T-cell (primary cell): Measurements from ENCODE around the gene SLC52A1. TPM values are rescaled to one million over a fixed set of nuclear protein-coding genes. Genes with fewer than 3 reads are reported as not detected.
A peak's percentile ranks its signal among the peaks of the same experiment; 100 is the strongest.
"Not testable (repeated sequence)": the region's sequence is repeated elsewhere in the genome, so short reads cannot be mapped to it uniquely, and the experiment has no call there.

Source experiments
- ATAC-seq, 4 experiments: fragments of 200-7000 bp in 3 of 4; fragments of 150-1000 bp in 1 of 4; cut with Tn5 transposase; replicated peaks in 1 of 4; 1 replicate in 3 of 4; 2 replicates in 1 of 4; pipeline ENCODE4 v1.10.0; 2021; ENCODE audit warnings: moderate library complexity in 3 of 4, mild to moderate bottlenecking in 2 of 4, moderate number of reproducible peaks in 1 of 4
- CTCF ChIA-PET, 2 donors: fragments of 300-600 bp; sonication (Branson Sonifier 250); formaldehyde crosslinking; loops; one replicate each; lab custom pipeline; 2022; ENCODE audit warnings: antibody characterized with exemption in 2 of 2; lab: Charles Lee
- POLR2A ChIA-PET, 2 donors: fragments of 300-600 bp; sonication (Branson Sonifier 250); formaldehyde crosslinking; loops; one replicate each; lab custom pipeline; 2022; ENCODE audit warnings: antibody characterized with exemption in 2 of 2; lab: Charles Lee
- DNase-seq, 35 experiments: peaks; one replicate each; pipeline versions ENCODE4 v3.0.0 to v3.0.0-alpha.2; 2013 to 2023
- H3K27ac ChIP-seq: one replicate; pipeline ENCODE4 v1.5.1; 2013; ENCODE audit warnings: low read length
- H3K27me3 ChIP-seq, 2 experiments: replicated peaks in 1 of 2; 1 replicate in 1 of 2; 2 replicates in 1 of 2; pipeline versions ENCODE4 v1.6.1 to v1.7.0; 2013; ENCODE audit warnings: low read length in 1 of 2, mixed read lengths in 1 of 2; ENCODE audit not compliant: control insufficient read depth in 2 of 2, insufficient read depth in 2 of 2; ENCODE audit errors: extremely low read depth in 1 of 2
- H3K36me3 ChIP-seq, 2 donors: 1 replicate in 1 of 2; 2 replicates in 1 of 2; pipeline versions ENCODE4 v1.6.1 to v1.7.0; 2013; ENCODE audit warnings: low read length in 1 of 2; ENCODE audit not compliant: control insufficient read depth in 2 of 2, insufficient read depth in 1 of 2; ENCODE audit errors: extremely low read depth in 1 of 2
- H3K4me1 ChIP-seq, 2 experiments: 1 replicate in 1 of 2; 2 replicates in 1 of 2; pipeline versions ENCODE4 v1.6.1 to v1.7.0; 2013; ENCODE audit warnings: low read length in 2 of 2, mixed read lengths in 1 of 2; ENCODE audit not compliant: insufficient read depth in 2 of 2, control insufficient read depth in 1 of 2; ENCODE audit errors: extremely low read depth in 1 of 2
- H3K4me3 ChIP-seq, 2 donors: 1 replicate in 1 of 2; 2 replicates in 1 of 2; pipeline versions ENCODE4 v1.5.1 to v1.7.0; 2013; ENCODE audit warnings: mild to moderate bottlenecking in 2 of 2, low read length in 1 of 2, moderate library complexity in 1 of 2; ENCODE audit not compliant: control insufficient read depth in 1 of 2; ENCODE audit errors: extremely low read depth in 1 of 2
- H3K9me3 ChIP-seq: 2 replicates; pipeline ENCODE4 v1.7.0; 2013
- H3K27ac Mint-ChIP-seq, 2 donors: one replicate each; pipeline ENCODE4 v1.8.0; 2020 to 2021; ENCODE audit warnings: mild to moderate bottlenecking in 2 of 2, mixed read lengths in 2 of 2
- H3K27me3 Mint-ChIP-seq, 2 donors: one replicate each; pipeline ENCODE4 v1.8.0; 2021 to 2022; ENCODE audit warnings: mixed read lengths in 2 of 2
- H3K36me3 Mint-ChIP-seq: one replicate; pipeline ENCODE4 v1.8.0; 2021; ENCODE audit warnings: mixed read lengths
- H3K4me1 Mint-ChIP-seq, 3 donors: one replicate each; pipeline ENCODE4 v1.8.0; 2020 to 2022; ENCODE audit warnings: mixed read lengths in 3 of 3, mild to moderate bottlenecking in 1 of 3
- H3K4me3 Mint-ChIP-seq, 3 donors: one replicate each; pipeline ENCODE4 v1.8.0; 2020 to 2022; ENCODE audit warnings: mild to moderate bottlenecking in 3 of 3, mixed read lengths in 3 of 3, moderate library complexity in 3 of 3
- H3K9me3 Mint-ChIP-seq, 3 donors: one replicate each; pipeline ENCODE4 v1.8.0; 2020 to 2022; ENCODE audit warnings: mixed read lengths in 3 of 3
- WGBS: methylation state at CpG from one replicate; pipeline ENCODE4 v1.1.5; 2013; ENCODE audit warnings: missing lambda C conversion rate; ENCODE audit not compliant: insufficient coverage; 5-methylcytosine and 5-hydroxymethylcytosine counted together
- total RNA-seq, 35 experiments: library from RNA in 6 of 35; stranded (reverse) in 6 of 35; fragments of 120-200 nt in 1 of 35; gene quantifications; one replicate each; pipeline versions ENCODE4 v1.2.1 to v1.2.4 and lab custom pipeline; 2013 to 2026

SLC52A1 gene
- under 1 TPM in 3 of 5 donors, not detected in 2; 0.14 to 0.62 (median 0.25) TPM for total RNA-seq
- 0.24 TPM for total RNA-seq (2013)
- total RNA-seq (lab: John Stamatoyannopoulos, UW), result 0 to 2.2 (median 0.23) reads per million in 29 experiments

DNA sequence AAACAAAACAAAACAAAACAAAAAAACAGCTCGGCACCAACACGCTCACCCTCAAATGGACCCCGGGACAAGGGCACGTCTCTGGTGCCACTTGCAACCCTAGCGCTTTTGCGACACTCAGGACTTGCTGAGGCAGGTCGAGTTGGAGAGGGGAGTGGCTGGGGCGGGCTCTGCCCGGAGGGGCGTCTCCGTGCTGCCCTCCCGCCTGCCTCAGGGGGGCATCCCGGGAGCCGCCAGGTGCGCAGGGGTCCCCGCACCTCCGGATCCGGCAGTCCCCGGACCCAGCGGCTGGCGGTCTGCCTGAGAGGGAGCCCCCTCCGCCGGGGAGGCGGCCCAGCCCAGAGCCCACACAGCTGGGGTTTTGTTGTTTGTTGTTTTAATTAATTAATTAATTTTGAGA is at the start of gene SLC52A1:
Gene SLC52A1 (minus strand): TSS at position 112 of the 400 bp plus-strand sequence. CDS start 820 bp downstream, outside the sequence.
- DNase-seq (no peak), ATAC-seq (no peak)
- no peaks in the 10 kb centered on the region for H3K36me3 Mint-ChIP-seq
- H3K4me1 Mint-ChIP-seq, result peaks cover 25 to 32% (median 28%) of the 10 kb centered on the region in 3 donors
- no peak within 1 kb of the TSS for H3K27ac Mint-ChIP-seq
- no peak within 1 kb of the TSS for H3K27ac ChIP-seq
- H3K4me3 ChIP-seq, result peak within 1 kb of the TSS in 1 of 2 donors; percentile 5
- CTCF ChIA-PET, result interaction anchor here (0.6 to 1.0 kb wide), 6 partner anchors 14 to 1631 kb away, joined by 3 to 7 read pairs (median 4); no protein-coding TSS in a partner anchor
- H3K27me3 Mint-ChIP-seq, result no peaks in the 10 kb centered on the region
- WGBS, result 26% methylated on average over 8 of the region's 24 CpGs
- H3K9me3 ChIP-seq, result no peaks in the 10 kb centered on the region
- POLR2A ChIA-PET, result interaction anchor here in 1 of 2 donors (0.7 kb wide), 1 partner anchor 130 kb away, joined by 11 read pairs; no protein-coding TSS in a partner anchor
- peaks cover 0 to 20% of the 10 kb centered on the region in 2 experiments for H3K27me3 ChIP-seq
- H3K4me3 Mint-ChIP-seq, result peak within 1 kb of the TSS in 1 of 3 donors; percentile 36
- no peaks in the 10 kb centered on the region for H3K36me3 ChIP-seq
- H3K9me3 Mint-ChIP-seq, result no peaks in the 10 kb centered on the region
- peaks cover 8 to 35% of the 10 kb centered on the region in 2 experiments for H3K4me1 ChIP-seq

DNA sequence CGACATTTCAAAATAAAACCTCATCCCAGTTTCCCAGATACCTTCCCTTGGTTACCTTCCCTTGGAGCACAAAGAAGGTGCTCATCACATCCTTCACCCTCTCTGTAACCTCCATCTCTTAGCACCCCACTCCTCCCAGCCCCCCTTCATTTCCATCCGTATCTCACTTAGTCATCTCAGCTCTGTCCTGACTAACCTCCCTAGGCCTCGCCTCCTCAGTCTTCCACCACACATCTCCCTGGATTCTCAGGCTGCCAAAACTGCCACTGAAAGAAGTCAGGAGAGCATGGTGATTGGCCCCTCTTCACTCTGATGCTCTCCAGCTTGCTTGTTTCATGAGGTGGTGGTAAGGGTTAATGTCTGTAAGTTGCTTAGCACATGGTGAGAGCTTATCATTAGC is 45.4 kb upstream of the SLC52A1 start:
- H3K27me3 Mint-ChIP-seq, result no peaks in the 10 kb centered on the region
- Histone ChIP-seq H3K27me3 (peaks cover 0 to 3% of the 10 kb centered on the region in 2 experiments), H3K36me3 (peaks cover 4 to 8% of the 10 kb centered on the region in 2 donors), H3K4me3 (no peak overlapping the region), H3K4me1 (peaks cover 2 to 17% of the 10 kb centered on the region in 2 experiments), H3K27ac (no peak overlapping the region), H3K9me3 (no peaks in the 10 kb centered on the region)
- peak overlapping the region in 1 of 3 donors; percentile 92 for H3K4me3 Mint-ChIP-seq
- DNase-seq (no peak), ATAC-seq (no peak)
- H3K27ac Mint-ChIP-seq, result no peak overlapping the region
- H3K9me3 Mint-ChIP-seq, result peaks cover 4 to 9% (median 5%) of the 10 kb centered on the region in 3 donors
- ChIA-PET POLR2A (no interaction called here), CTCF (interaction anchor here in 1 of 2 donors (0.6 kb wide), 1 partner anchor 43 kb away, joined by 3 read pairs; no protein-coding TSS in a partner anchor)
- peaks cover 28 to 33% (median 31%) of the 10 kb centered on the region in 3 donors for H3K4me1 Mint-ChIP-seq
- 82% methylated on average over 2 of the region's 3 CpGs for WGBS
- H3K36me3 Mint-ChIP-seq, result peaks cover 24% of the 10 kb centered on the region

DNA sequence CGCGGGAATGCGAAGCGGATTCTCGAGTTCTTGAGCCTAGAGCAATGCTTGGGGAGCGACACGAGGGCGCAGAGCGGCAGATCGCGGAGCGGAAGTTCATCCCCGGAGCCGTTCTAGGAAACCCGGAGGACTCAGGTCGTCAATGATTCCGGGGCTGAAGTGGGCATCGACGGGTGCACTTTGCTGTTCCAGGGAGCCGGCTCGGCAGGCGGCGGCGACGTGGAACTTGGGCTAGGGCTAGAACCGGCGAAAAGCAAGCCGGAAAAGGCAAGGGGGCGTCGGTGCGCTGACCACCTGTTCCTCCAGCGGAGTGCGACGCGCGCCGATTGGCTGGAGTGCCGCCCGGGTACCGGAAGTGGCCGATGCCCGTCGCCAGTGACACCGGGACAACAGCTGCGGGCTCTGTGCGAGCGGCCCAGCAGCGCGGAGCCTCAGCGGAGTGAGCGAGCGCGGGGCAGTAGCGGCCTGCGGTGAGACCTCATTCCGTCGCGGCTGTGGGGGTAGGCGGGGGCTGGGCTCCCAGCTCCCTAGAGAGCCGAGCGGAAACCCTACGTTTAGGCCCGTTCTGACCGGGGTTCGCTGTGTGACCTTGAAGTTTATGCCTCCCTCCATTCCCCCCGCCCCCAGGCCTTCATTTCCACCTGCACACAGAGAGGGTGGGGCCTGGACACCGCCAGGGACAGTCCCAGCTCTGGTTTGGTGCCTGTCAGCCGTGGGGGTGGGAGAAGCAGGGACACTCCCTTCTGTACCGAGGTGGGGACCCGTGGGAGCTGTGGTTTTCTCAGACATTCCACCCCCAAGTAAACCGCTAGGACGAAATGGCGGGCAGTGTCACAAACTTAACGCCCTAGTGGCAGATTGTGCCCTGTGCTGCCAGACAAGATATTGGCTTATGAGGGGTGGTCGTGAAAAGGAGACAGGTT is 43.1 kb upstream of the SLC52A1 start, which contains the start of gene ZFP3:
Gene ZFP3 (plus strand): TSS at position 362 of the 923 bp plus-strand sequence. CDS start 13,038 bp downstream, outside the sequence.
- Mint-ChIP-seq H3K27ac (peak within 1 kb of the TSS; percentile 83 to 88), H3K4me3 (peak within 1 kb of the TSS; percentile 91 to 92 (median 92)), H3K27me3 (no peaks in the 10 kb centered on the region), H3K4me1 (peaks cover 26 to 33% (median 28%) of the 10 kb centered on the region in 3 donors), H3K36me3 (peaks cover 11% of the 10 kb centered on the region), H3K9me3 (no peaks in the 10 kb centered on the region)
- DNase-seq (peak; percentile 36 to 79 (median 59)), ATAC-seq (peak; percentile 81 to 90 (median 84))
- H3K27me3 ChIP-seq, result peaks cover 0 to 3% of the 10 kb centered on the region in 2 experiments
- H3K9me3 ChIP-seq, result no peaks in the 10 kb centered on the region
- WGBS, result 2% methylated on average over 60 of the region's 75 CpGs
- H3K27ac ChIP-seq, result peak within 1 kb of the TSS; percentile 57
- peak within 1 kb of the TSS; percentile 88 to 91 for H3K4me3 ChIP-seq
- CTCF ChIA-PET, result interaction anchor here (0.5 to 1.3 kb wide), 6 partner anchors 15 to 695 kb away, joined by 3 to 8 read pairs (median 4); partner anchors contain the start of gene SPAG7 (in 1 of the 2)
- H3K4me1 ChIP-seq, result peaks cover 2 to 17% of the 10 kb centered on the region in 2 experiments
- H3K36me3 ChIP-seq, result peaks cover 4% of the 10 kb centered on the region in 2 donors
- POLR2A ChIA-PET, result no interaction called here

DNA sequence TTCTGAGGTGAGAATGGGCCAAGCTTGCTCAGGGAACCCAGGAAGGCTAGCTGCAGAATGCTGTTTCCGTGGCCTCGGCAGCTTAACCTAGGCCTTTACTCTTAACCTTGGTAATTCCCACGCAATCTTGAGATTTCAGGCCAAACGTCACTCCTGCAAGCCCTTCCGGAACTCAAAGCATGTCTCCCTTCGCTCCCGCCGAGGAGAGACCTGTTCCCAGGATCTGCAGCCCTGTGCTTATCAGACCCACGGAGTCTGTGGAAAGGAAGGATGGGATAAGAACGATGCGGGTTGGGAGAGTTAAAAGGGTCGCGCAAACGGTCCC is 42.5 kb upstream of the SLC52A1 start:
- Mint-ChIP-seq H3K4me1 (peaks cover 26 to 31% (median 28%) of the 10 kb centered on the region in 3 donors), H3K27me3 (no peaks in the 10 kb centered on the region), H3K36me3 (peaks cover 6% of the 10 kb centered on the region), H3K27ac (peak overlapping the region; percentile 83 to 88), H3K9me3 (no peaks in the 10 kb centered on the region), H3K4me3 (peak overlapping the region; percentile 91 to 92 (median 92))
- peak overlapping the region; percentile 57 for H3K27ac ChIP-seq
- ChIA-PET POLR2A (no interaction called here), CTCF (no interaction called here)
- 37% methylated on average over 12 of the region's 14 CpGs for WGBS
- DNase-seq, result peak in 2 of 35 experiments; percentile 1 to 3
- peak overlapping the region; percentile 88 to 91 for H3K4me3 ChIP-seq
- H3K4me1 ChIP-seq, result peaks cover 2 to 17% of the 10 kb centered on the region in 2 experiments
- peak in 3 of 4 experiments; percentile 3 to 11 (median 5) for ATAC-seq
- peaks cover 3 to 4% of the 10 kb centered on the region in 2 donors for H3K36me3 ChIP-seq
- H3K9me3 ChIP-seq, result no peaks in the 10 kb centered on the region
- peaks cover 0 to 3% of the 10 kb centered on the region in 2 experiments for H3K27me3 ChIP-seq

DNA sequence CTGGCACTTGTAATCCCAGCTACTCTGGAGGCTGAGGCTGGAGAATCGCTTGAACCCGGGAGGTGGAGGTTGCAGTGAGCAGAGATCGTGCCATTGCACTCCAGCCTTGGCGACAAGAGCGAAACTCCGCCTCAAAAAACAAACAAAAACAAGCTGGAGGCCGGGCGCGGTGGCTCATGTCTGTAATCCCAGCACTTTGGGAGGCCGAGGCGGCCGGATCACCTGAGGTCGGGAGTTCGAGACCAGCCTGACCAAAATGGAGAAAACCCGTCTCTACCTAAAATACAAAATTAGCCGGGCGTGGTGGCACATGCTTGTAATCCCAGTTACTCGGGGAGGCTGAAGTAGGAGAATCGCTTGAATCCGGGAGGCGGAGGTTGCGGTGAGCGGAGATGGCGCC is 42.0 kb upstream of the SLC52A1 start:
- CTCF ChIA-PET, H3K36me3 Mint-ChIP-seq, H3K27me3 Mint-ChIP-seq, H3K27ac ChIP-seq, DNase-seq, H3K9me3 ChIP-seq, ATAC-seq, H3K4me3 ChIP-seq, H3K27me3 ChIP-seq, H3K36me3 ChIP-seq, POLR2A ChIA-PET, H3K9me3 Mint-ChIP-seq: not testable (repeated sequence)
- WGBS, result 99% methylated on average over 14 of the region's 24 CpGs
- H3K27ac Mint-ChIP-seq, result peak overlapping the region; percentile 83 to 88
- H3K4me1 Mint-ChIP-seq, result peaks cover 26 to 31% (median 28%) of the 10 kb centered on the region in 3 donors
- H3K4me1 ChIP-seq, result peaks cover 2 to 17% of the 10 kb centered on the region in 2 experiments
- H3K4me3 Mint-ChIP-seq, result peak overlapping the region; percentile 91 to 92 (median 92)

DNA sequence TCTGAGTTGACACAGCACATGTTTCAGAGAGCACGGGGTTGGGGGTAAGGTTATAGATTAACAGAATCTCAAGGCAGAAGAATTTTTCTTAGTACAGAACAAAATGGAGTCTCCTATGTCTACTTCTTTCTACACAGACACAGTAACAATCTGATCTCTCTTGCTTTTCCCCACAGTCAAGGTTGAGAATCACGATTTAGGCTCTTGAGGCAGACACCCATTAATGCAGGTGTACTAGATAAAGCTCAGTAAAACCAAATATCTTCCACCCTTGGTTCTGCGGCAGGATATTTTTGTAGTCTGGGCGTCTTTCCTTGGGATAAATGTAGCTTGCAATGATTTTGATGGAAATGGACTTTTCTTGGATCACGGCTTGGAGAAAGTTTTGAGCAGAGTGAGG is 40.2 kb upstream of the SLC52A1 start:
- H3K4me3 Mint-ChIP-seq, H3K27me3 ChIP-seq, H3K27me3 Mint-ChIP-seq, H3K9me3 ChIP-seq, H3K36me3 ChIP-seq, DNase-seq, H3K9me3 Mint-ChIP-seq, ATAC-seq, H3K4me3 ChIP-seq, H3K27ac Mint-ChIP-seq, CTCF ChIA-PET, H3K36me3 Mint-ChIP-seq, H3K27ac ChIP-seq: not testable (repeated sequence)
- peaks cover 2 to 17% of the 10 kb centered on the region in 2 experiments for H3K4me1 ChIP-seq
- peaks cover 20 to 24% (median 24%) of the 10 kb centered on the region in 3 donors for H3K4me1 Mint-ChIP-seq
- POLR2A ChIA-PET, result interaction anchor here in 1 of 2 donors (0.7 kb wide), 1 partner anchor 29 kb away, joined by 3 read pairs; no protein-coding TSS in a partner anchor
- WGBS, result 87% methylated on average over 3 of the region's 5 CpGs
